Tibial nerve (tissue), 4 donors: Measurements from ENCODE around the gene CCNB1. TPM values are rescaled to one million over a fixed set of nuclear protein-coding genes. Genes with fewer than 3 reads are reported as not detected.

Source experiments
- DNase-seq, 2 donors: peaks; one replicate each; pipeline ENCODE4 v3.0.0-alpha.2; 2019; ENCODE audit warnings: low spot score in 2 of 2
- H3K27ac ChIP-seq, 4 donors: fragments of 200-600 bp; sonication (generic) in 3 of 4; one replicate each; pipeline ENCODE4 v1.5.1; 2017 to 2019; ENCODE audit warnings: mild to moderate bottlenecking in 1 of 4
- H3K27me3 ChIP-seq, 2 donors: fragments of 200-600 bp; sonication (generic) in 1 of 2; one replicate each; pipeline versions ENCODE4 v1.5.1 to v1.6.0; 2017 to 2019
- H3K36me3 ChIP-seq, 3 donors: fragments of 200-600 bp; sonication (generic); one replicate each; pipeline ENCODE4 v1.5.1; 2018 to 2019
- H3K4me1 ChIP-seq, 4 donors: fragments of 200-600 bp; sonication (generic) in 3 of 4; one replicate each; pipeline ENCODE4 v1.5.1; 2017 to 2019
- H3K4me3 ChIP-seq, 4 donors: fragments of 200-600 bp; sonication (generic) in 3 of 4; one replicate each; pipeline ENCODE4 v1.5.1; 2017 to 2019; ENCODE audit warnings: mild to moderate bottlenecking in 1 of 4, moderate library complexity in 1 of 4
- H3K9me3 ChIP-seq, 4 donors: fragments of 200-600 bp; sonication (generic) in 3 of 4; one replicate each; pipeline ENCODE4 v1.5.1; 2017 to 2019
- CTCF ChIP-seq, 5 experiments: fragments of 200-600 bp in 3 of 5; fragments of 450-650 bp in 2 of 5; sonication (generic) in 3 of 5; IDR thresholded peaks; one replicate each; pipeline ENCODE4 v1.5.1; 2016 to 2019; ENCODE audit warnings: antibody characterized with exemption in 5 of 5, mild to moderate bottlenecking in 3 of 5, moderate library complexity in 2 of 5
- EP300 ChIP-seq, 2 donors: sonication (generic); formaldehyde crosslinking; IDR thresholded peaks; one replicate each; pipeline ENCODE4 v1.6.1; 2017; ENCODE audit warnings: antibody characterized with exemption in 2 of 2, mild to moderate bottlenecking in 1 of 2
- POLR2A ChIP-seq, 2 donors: fragments of 450-650 bp; IDR thresholded peaks; one replicate each; pipeline ENCODE4 v1.6.1; 2017; ENCODE audit warnings: antibody characterized with exemption in 2 of 2, mild to moderate bottlenecking in 2 of 2, moderate library complexity in 2 of 2
- WGBS, 2 donors: methylation state at CpG; one replicate each; pipeline ENCODE4 v1.1.5; 2018; 5-methylcytosine and 5-hydroxymethylcytosine counted together
- total RNA-seq, 4 donors: library from RNA; depleted of rRNA; stranded (reverse); fragments of >200 nt; gene quantifications; one replicate each; pipeline ENCODE4 v1.1.0, GENCODE V29; 2016

Gene CCNB1
- total RNA-seq, 4 donors from 2014 or later, result 4.4 to 26.7 (median 6.5) TPM

- no peak for TF ChIP-seq POLR2A (IDR thresholded peaks at IDR 0.05)
- no peak for TF ChIP-seq EP300 (IDR thresholded peaks at IDR 0.05)
- no peak for TF ChIP-seq CTCF (IDR thresholded peaks at IDR 0.05)
- Histone ChIP-seq H3K36me3 (no peaks in the 10 kb centered on the region), H3K9me3 (no peaks in the 10 kb centered on the region), H3K27ac (no peak overlapping the region), H3K4me3 (no peak overlapping the region), H3K4me1 (no peaks in the 10 kb centered on the region), H3K27me3 (no peaks in the 10 kb centered on the region)
- WGBS, 2 donors, result 96 to 97% methylated on average over 5 of the region's 5 CpGs
- no peak for DNase-seq
Measured at GRCh38 chr5:69206528-69207190, 39.7 kb downstream of the CCNB1 start.

DNA sequence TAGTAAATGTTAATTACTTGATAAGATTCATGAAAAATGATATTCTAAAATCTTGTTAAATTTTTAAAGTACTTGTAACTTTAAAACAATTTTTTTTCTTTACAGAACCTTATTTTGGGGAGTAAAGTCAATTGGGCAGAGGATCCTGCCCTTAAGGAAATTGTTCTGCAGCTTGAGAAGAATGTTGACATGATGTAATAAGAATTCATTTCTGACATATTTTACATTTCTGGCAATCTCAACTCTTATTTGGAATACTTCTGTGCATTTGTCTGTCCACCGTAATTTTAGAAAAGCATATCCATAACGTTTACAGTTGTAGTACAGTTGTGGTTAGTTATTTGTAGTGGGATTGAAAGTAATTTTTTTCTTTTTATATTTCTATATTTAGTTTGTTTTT lies 42.7 kb downstream of the CCNB1 start:
- H3K27ac ChIP-seq, result no peak overlapping the region
- TF ChIP-seq EP300 (IDR thresholded peaks at IDR 0.05) (no peak), POLR2A (IDR thresholded peaks at IDR 0.05) (no peak), CTCF (IDR thresholded peaks at IDR 0.05) (no peak)
- no peaks in the 10 kb centered on the region for H3K9me3 ChIP-seq
- no peaks in the 10 kb centered on the region for H3K36me3 ChIP-seq
- H3K4me1 ChIP-seq, result no peaks in the 10 kb centered on the region
- no peaks in the 10 kb centered on the region for H3K27me3 ChIP-seq
- WGBS, 2 donors, result 35 to 37% methylated on average over 2 of the region's 2 CpGs
- no peak overlapping the region for H3K4me3 ChIP-seq
- no peak for DNase-seq

DNA sequence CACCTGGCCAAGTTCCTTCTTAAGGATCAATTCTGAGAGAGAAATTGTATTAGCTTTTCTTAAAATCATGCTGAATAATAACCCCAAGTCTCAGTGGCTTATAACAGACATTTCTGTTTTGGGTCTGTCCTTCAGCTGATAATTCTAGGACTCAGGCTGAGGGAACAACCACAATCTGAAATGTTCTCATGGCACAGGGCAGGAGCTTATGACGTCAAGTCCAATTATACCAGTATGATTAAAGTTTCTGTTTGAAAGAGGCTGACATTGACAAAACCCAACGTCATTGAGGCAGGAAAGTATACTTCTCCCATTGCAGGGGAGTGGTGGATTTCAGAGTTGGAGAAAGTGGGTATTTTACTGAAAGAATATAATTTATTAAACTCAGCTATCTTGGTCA lies 44.2 kb downstream of the CCNB1 start:
- no peak overlapping the region for H3K27ac ChIP-seq
- WGBS, 2 donors, result 85 to 87% methylated on average over 2 of the region's 2 CpGs
- no peaks in the 10 kb centered on the region for H3K36me3 ChIP-seq
- H3K9me3 ChIP-seq, result no peaks in the 10 kb centered on the region
- no peaks in the 10 kb centered on the region for H3K4me1 ChIP-seq
- TF ChIP-seq CTCF (IDR thresholded peaks at IDR 0.05) (no peak), EP300 (IDR thresholded peaks at IDR 0.05) (no peak), POLR2A (IDR thresholded peaks at IDR 0.05) (no peak)
- DNase-seq, result no peak
- H3K4me3 ChIP-seq, result no peak overlapping the region
- H3K27me3 ChIP-seq, result no peaks in the 10 kb centered on the region

DNA sequence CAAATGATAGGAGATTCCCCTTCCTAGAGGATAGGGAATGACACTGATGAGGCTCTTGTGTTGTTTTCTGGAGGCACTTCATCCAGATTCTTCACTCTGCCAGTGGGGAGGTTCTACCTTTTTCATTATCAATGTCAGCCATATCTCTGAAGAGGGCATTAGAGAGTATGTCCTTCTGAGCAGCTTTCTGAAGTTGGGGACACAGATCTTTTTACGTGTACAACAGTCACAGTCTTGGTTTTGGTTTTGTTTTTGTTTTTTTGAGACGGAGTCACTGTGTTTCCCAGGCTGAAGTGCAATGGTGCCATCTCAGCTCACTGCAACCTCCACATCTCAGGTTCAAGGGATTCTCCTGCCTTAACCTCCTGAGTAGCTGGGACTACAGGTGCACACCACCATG lies 45.1 kb downstream of the CCNB1 start:
- Histone ChIP-seq H3K9me3 (no peaks in the 10 kb centered on the region), H3K27ac (no peak overlapping the region), H3K4me3 (no peak overlapping the region), H3K36me3 (no peaks in the 10 kb centered on the region), H3K27me3 (no peaks in the 10 kb centered on the region), H3K4me1 (peaks cover 0 to 2% (median under 1%) of the 10 kb centered on the region in 4 donors)
- 91 to 92% methylated on average over 2 of the region's 2 CpGs for WGBS, 2 donors
- no peak for TF ChIP-seq POLR2A (IDR thresholded peaks at IDR 0.05)
- TF ChIP-seq CTCF (IDR thresholded peaks at IDR 0.05), result no peak
- no peak for TF ChIP-seq EP300 (IDR thresholded peaks at IDR 0.05)
- DNase-seq, result no peak

DNA sequence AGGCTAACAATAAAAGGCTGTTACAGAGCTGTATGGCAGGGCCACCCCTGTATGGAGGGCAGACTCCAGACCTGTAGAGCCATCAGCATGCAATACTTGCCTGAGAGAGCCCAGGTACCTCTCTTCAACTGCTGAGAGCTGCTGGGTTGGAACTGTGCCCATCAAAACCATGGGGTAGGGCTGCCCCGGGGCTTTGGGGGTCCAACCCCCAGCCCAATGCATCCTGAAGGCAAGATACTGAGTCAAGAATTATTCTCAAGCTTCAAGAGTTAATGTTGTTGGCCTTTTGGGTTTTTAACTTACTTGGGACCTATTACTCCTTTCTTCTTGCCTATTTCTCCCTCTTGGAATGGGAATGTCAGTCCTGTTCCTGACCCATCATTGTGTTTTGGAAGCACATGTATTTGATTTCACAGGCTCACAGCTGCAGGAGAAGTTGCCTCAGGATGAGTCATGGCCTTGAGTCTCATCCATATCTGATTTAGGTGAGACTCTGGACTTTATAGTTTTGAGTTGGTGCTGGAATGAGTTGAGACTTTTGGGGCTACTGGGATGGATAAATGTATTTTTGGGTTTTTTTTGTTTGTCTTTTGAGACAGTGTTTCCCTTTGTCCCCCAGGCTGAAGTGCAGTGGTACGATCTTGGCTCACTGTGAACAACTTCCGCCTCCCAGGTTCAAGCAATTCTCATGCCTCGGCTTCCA lies 46.7 kb downstream of the CCNB1 start:
- TF ChIP-seq POLR2A (IDR thresholded peaks at IDR 0.05), result no peak
- no peak for TF ChIP-seq CTCF (IDR thresholded peaks at IDR 0.05)
- TF ChIP-seq EP300 (IDR thresholded peaks at IDR 0.05), result no peak
- Histone ChIP-seq H3K4me1 (peaks cover 0 to 7% (median 4%) of the 10 kb centered on the region in 4 donors), H3K9me3 (no peaks in the 10 kb centered on the region), H3K36me3 (no peaks in the 10 kb centered on the region), H3K4me3 (no peak overlapping the region), H3K27ac (no peak overlapping the region), H3K27me3 (no peaks in the 10 kb centered on the region)
- 96% methylated on average over 4 of the region's 4 CpGs for WGBS, 2 donors
- no peak for DNase-seq
